Adipose tissue (tissue), 3 donors: ENCODE data around the gene SYF2. TPM values are rescaled to one million over a fixed set of nuclear protein-coding genes. Genes with fewer than 3 reads are reported as not detected.
"Not testable (repeated sequence)": the region's sequence is repeated elsewhere in the genome, so short reads cannot be mapped to it uniquely, and the experiment has no call there.

Source experiments
- H3K27ac ChIP-seq: one replicate; pipeline ENCODE4 v1.5.1; 2013; ENCODE audit warnings: low read depth, low read length
- WGBS, 3 donors: extraction: QIAGEN DNeasy Blood & Tissue Kit; methylation state at CpG; one replicate each; pipeline ENCODE4 v1.1.7; 2013; 5-methylcytosine and 5-hydroxymethylcytosine counted together
- polyA plus RNA-seq, 3 donors: library from polyadenylated mRNA; stranded (reverse); fragments of 200-250 nt; gene quantifications; one replicate each; pipeline ENCODE4 v1.2.3, GENCODE V29; 2013
- donor health status: healthy with polysubstance abuse.
- donor health status: Bipolar disorder and iron deficiency.
- donor health status: healthy.

Gene SYF2
- 10 to 100 TPM; 43.3 to 98.3 (median 45.5) TPM for polyA plus RNA-seq

GRCh38 chr1:25232027-25232865, at the start of gene SYF2:
Gene SYF2 (minus strand): TSS chr1:25232502. CDS start chr1:25232467, 35 bp downstream.
- 0% methylated on average over 54 of the region's 54 CpGs for WGBS, 3 donors
- peak within 1 kb of the TSS; percentile 88 for H3K27ac ChIP-seq

DNA sequence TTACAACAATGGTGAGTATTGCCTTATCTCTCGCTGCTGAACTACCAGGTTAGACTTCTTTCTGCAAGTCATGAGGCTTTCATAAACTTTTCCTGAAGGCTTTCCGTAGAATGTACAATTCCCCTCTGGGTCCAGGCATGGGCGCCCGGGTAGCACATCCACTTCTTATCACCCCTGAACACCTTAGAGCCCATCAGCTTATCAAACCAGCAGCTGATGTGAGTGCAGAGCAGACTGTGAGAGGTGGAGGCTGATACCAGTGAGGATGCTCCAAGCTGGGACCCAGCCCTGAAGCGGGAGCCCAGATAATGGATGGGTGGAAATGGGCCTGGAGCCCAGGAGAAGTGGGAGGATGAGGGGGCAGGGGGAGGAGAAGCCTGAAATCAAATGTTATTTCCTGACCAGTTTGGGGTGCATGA, 47.4 kb upstream of the SYF2 start:
- WGBS, 3 donors: 57 to 71% (median 66%) methylated on average over 4 of the region's 5 CpGs
- not testable (repeated sequence) for H3K27ac ChIP-seq

GRCh38 chr1:25278790-25279189, 46.5 kb upstream of the SYF2 start:
- WGBS, 3 donors: 42 to 52% (median 50%) methylated on average over 4 of the region's 8 CpGs
- H3K27ac ChIP-seq: not testable (repeated sequence)

DNA sequence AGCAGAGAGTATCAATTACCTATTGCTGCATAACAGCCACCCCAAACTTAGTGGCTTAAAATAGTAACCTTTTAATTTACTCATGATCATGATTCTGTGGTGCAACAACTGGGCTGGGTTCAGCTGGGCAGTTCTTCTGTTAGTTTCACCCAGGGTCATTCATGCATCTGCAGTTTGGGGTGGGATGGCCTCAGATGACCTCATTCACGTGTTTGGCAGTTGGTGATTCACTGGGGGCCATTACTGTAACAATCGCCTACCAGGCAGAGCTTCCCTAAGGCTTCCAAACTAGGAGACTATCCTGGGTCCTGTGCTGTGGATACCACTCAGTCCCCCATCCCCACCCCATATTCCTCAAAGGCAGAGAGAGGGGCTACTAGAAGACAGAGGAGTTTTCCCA, 46.1 kb upstream of the SYF2 start:
- not testable (repeated sequence) for H3K27ac ChIP-seq
- 52 to 76% (median 72%) methylated on average over 2 of the region's 2 CpGs for WGBS, 3 donors

DNA sequence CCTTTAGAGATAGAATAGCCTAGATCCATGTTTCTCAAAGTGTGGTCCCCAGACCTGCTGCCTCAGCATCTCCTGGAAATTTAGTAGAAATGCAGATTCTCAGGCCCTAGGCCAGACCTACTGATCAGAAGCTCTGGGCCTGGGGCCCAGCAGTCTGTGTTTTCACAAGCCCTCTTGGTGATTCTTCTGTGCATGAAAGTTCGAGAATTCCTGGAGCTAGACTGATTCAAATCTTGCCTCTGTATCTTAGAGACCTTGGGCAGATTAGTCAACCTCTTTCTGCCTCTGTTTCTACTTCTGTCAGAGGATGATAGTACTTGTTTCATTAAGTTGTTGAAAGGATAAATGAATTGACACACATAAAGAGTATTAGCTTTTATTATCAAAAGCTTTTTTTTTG, 45.0 kb upstream of the SYF2 start:
- not testable (repeated sequence) for H3K27ac ChIP-seq
- WGBS, 3 donors: 85 to 92% (median 86%) methylated on average over 1 of the region's 1 CpG

- 64 to 87% (median 87%) methylated on average over 4 of the region's 4 CpGs for WGBS, 3 donors
Observed at GRCh38 chr1:25275648-25276047, 43.3 kb upstream of the SYF2 start.

GRCh38 chr1:25272238-25272637, 39.9 kb upstream of the SYF2 start, which contains the start of gene RHD:
Gene RHD (plus strand): TSS chr1:25272509. CDS start chr1:25272548, 39 bp downstream.
- 75 to 80% (median 79%) methylated on average over 8 of the region's 8 CpGs for WGBS, 3 donors
- not testable (repeated sequence) for H3K27ac ChIP-seq

More at GRCh38 chr1:25275648-25276047, 43.3 kb upstream of the SYF2 start:
- not testable (repeated sequence) for H3K27ac ChIP-seq

DNA sequence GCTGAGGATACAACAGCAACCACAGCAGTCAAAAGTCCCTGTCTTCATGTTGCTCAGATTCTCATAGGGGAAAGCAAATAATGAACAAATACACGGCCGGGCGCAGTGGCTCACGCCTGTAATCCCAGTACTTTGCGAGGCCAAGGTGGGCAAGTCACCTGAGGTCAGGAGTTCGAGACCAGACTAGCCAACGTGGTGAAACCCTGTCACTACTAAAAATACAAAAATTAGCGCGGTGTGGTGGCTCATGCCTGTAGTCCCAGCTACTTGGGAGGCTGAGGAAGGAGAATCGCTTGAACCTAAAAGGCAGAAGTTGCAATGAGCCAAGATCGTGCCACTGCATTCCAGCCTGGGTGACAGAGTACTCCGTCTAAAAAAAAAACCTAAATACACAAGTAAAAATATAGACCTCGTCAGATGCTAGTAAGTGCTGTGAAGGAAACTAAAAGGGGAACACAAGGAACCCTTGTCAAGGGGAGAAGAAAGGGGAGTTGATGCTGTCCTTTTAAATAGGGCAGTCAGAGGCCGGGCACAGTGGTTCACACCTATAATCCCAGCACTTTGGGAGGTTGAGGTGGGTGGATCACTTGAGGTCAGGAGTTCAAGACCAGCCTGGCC, 36.0 kb upstream of the SYF2 start:
- WGBS, 3 donors: 34 to 43% (median 37%) methylated on average over 14 of the region's 14 CpGs
- not testable (repeated sequence) for H3K27ac ChIP-seq

DNA sequence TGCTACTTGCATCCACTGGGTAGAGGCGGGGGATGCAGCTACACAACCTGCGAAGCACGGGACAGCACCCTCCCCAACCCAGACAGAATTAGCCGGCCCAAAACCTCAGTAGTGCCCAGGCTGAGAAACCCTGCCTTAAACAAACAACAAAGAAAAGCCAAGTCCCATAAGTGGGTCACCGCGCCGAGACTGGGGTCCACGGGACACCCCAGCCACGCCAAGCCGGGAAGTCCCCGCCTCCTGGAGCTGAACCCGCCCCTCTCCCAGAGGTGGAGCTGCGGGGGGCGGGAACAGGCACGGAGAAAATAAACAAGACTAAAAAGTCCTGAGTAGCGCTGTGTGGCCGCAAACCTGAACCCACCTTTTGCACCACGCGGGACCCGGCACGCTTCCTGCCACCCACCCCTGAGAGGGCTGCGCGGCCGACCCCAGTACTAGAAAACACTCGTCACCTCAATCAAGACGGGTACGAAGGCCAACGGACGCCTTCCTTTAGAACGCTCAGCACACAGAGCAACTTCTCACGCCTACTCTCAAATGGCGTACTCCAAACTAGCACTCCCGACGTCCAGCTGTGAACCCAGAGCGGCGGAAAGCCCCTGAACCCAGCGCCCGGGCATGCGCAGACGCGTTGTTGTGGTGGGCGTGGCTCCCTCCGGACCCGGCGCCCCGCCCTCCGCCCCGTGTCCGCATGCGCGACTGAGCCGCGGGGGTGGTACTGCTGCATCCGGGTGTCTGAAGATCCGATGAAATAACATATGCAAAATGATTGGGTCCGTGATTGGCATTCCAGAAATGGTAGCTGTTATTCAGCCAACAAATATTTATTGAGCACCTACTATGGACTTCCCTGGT, 35.2 kb upstream of the SYF2 start:
- not testable (repeated sequence) for H3K27ac ChIP-seq
- WGBS, 3 donors: 0% methylated on average over 34 to 37 of the region's 56 CpGs

- H3K27ac ChIP-seq: not testable (repeated sequence)
- WGBS, 3 donors: 0 to 1% (median 1%) methylated on average over 11 to 17 of the region's 45 CpGs
Observed at GRCh38 chr1:25266554-25267287, 34.4 kb upstream of the SYF2 start.

DNA sequence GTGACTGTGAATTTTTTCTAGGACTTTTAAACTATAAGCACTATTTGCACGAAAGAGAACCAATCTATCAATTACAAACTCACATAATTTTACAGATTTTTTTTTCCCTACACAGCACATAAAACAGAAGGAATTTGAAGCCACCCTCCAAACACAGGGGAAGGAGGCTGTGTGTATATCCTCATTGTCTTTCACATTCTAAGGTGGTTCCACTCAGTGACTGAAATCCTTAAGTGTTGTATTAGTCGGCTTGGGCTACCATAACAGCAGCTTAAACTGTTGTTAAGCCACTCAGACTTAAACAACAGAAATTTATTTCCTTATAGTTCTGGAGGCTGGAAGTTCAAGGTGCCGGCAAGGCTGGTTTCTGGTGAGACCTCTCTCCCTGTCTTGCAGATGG, 28.0 kb upstream of the SYF2 start:
- 83 to 86% (median 84%) methylated on average over 3 of the region's 3 CpGs for WGBS, 3 donors
- H3K27ac ChIP-seq: not testable (repeated sequence)

- WGBS, 3 donors: 32 to 67% (median 47%) methylated on average over 5 to 7 of the region's 7 CpGs
- H3K27ac ChIP-seq: not testable (repeated sequence)
Observed at GRCh38 chr1:25259813-25260212, 27.5 kb upstream of the SYF2 start.

DNA sequence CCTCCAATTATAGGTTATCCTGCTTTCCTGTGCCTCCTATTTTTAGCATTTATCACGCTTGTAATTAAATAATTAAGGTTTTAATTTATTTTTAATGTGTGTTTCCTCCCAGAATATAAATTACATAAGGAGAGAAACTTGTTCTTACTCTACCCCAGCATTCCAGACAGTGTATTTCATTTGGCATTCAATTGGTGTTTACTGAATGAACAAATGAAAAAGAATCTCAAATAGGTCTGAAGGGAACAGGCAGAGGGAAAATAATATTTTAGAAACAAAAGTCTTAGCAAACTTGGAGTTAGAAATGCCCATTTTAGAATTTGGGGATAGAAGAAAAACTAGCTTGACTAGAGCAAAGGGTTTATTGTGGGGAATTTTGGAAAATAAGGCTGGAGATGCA, 24.9 kb upstream of the SYF2 start:
- H3K27ac ChIP-seq: no peak overlapping the region
- WGBS, 3 donors: 62 to 69% (median 64%) methylated on average over 1 of the region's 1 CpG

- WGBS, 3 donors: 93 to 97% (median 94%) methylated on average over 5 of the region's 5 CpGs
- H3K27ac ChIP-seq: no peak overlapping the region
Observed at GRCh38 chr1:25256578-25256965, 24.3 kb upstream of the SYF2 start.

GRCh38 chr1:25255706-25256577, 23.6 kb upstream of the SYF2 start:
- no peak overlapping the region for H3K27ac ChIP-seq
- WGBS, 3 donors: 78 to 90% (median 78%) methylated on average over 18 of the region's 18 CpGs

DNA sequence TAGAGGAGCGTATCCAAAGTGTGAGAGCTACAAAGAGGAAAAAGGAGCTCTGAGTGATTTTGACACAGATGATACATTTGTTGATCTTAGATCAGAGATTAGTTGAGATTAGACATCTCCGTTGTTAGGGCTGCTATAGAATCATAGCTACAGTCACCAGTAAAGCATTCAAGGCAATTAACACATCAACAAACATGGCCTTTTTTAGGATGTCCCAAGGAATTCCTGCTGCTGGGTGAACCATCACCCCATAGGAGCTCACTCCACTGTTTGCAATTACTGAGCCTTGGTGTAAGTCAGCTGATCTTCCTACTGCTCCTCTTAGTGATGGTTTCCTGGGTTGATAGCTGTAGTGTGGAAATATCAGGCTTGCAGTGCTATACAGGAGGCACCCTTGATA, 21.6 kb upstream of the SYF2 start:
- WGBS, 3 donors: 81 to 90% (median 87%) methylated on average over 2 of the region's 2 CpGs
- no peak overlapping the region for H3K27ac ChIP-seq
